Skeletal muscle satellite cell (primary cell): ENCODE measurements around the gene STIM2.

Experiments used
- H3K27me3 ChIP-seq: 2 replicates; pipeline ENCODE4 v1.7.0; 2013; ENCODE audit warnings: low read length; ENCODE audit not compliant: control insufficient read depth, insufficient read depth
- H3K36me3 ChIP-seq: 2 replicates; pipeline ENCODE4 v1.7.0; 2013; ENCODE audit warnings: mild to moderate bottlenecking, control low read depth, low read length; ENCODE audit not compliant: insufficient read depth
- H3K4me1 ChIP-seq: 2 replicates; pipeline ENCODE4 v1.7.0; 2013; ENCODE audit warnings: low read length; ENCODE audit not compliant: control insufficient read depth, insufficient read depth
- H3K4me2 ChIP-seq: 2 replicates; pipeline ENCODE4 v1.7.0; 2013; ENCODE audit warnings: mild to moderate bottlenecking, low read length
- H3K4me3 ChIP-seq: 2 replicates; pipeline ENCODE4 v1.7.0; 2013; ENCODE audit warnings: low read length
- H3K9ac ChIP-seq: 2 replicates; pipeline ENCODE4 v1.7.0; 2013; ENCODE audit warnings: mild to moderate bottlenecking, low read depth, low read length, moderate library complexity
- H3K9me3 ChIP-seq: replicated peaks from 2 replicates; pipeline ENCODE4 v1.7.0; 2013; ENCODE audit warnings: mild to moderate bottlenecking, control low read depth, low read length

STIM2 gene

GRCh38 chr4:26859762-26860156, 882 bp upstream of the STIM2 start:
- H3K4me2 ChIP-seq, result peak overlapping the region; percentile 99
- no peaks in the 10 kb centered on the region for H3K27me3 ChIP-seq
- H3K36me3 ChIP-seq, result no peaks in the 10 kb centered on the region
- H3K4me1 ChIP-seq, result peaks cover 28% of the 10 kb centered on the region
- H3K9ac ChIP-seq, result peak overlapping the region; percentile 69
- H3K4me3 ChIP-seq, result peak overlapping the region; percentile 75
- H3K9me3 ChIP-seq, result no peaks in the 10 kb centered on the region

DNA sequence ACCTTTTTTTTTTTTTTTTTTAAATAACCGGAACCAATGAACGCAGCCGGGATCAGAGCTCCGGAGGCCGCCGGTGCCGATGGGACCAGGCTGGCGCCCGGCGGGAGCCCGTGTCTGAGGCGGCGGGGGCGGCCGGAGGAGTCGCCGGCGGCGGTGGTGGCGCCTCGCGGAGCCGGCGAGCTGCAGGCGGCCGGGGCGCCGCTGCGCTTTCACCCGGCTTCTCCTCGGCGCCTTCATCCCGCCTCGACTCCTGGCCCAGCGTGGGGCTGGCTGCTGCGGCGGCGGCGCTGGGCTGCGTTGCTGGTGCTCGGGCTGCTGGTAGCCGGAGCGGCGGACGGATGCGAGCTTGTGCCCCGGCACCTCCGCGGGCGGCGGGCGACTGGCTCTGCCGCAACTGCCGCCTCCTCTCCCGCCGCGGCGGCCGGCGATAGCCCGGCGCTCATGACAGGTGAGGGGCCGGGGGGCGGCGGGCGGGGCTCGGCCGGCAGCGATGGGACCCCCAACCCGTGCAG, 337 bp downstream of the STIM2 start:
- Histone ChIP-seq H3K4me1 (peaks cover 28% of the 10 kb centered on the region), H3K9me3 (no peaks in the 10 kb centered on the region)

GRCh38 chr4:26861434-26862186, 969 bp downstream of the STIM2 start:
- peaks cover 28% of the 10 kb centered on the region for H3K4me1 ChIP-seq
- peak overlapping the region; percentile 75 for H3K4me3 ChIP-seq
- H3K4me2 ChIP-seq, result peak overlapping the region; percentile 99
- H3K9ac ChIP-seq, result peak overlapping the region; percentile 69
- no peaks in the 10 kb centered on the region for H3K36me3 ChIP-seq
- H3K27me3 ChIP-seq, result no peaks in the 10 kb centered on the region
- H3K9me3 ChIP-seq, result no peaks in the 10 kb centered on the region

More for the DNA sequence above, 337 bp downstream of the STIM2 start:
- H3K9ac ChIP-seq, result peak overlapping the region; percentile 69
- H3K4me3 ChIP-seq, result peak overlapping the region; percentile 75
- no peaks in the 10 kb centered on the region for H3K27me3 ChIP-seq
- no peaks in the 10 kb centered on the region for H3K36me3 ChIP-seq
- peak overlapping the region; percentile 99 for H3K4me2 ChIP-seq

- Histone ChIP-seq H3K4me2 (peak overlapping the region; percentile 99), H3K9ac (peak overlapping the region; percentile 69), H3K36me3 (no peaks in the 10 kb centered on the region), H3K9me3 (no peaks in the 10 kb centered on the region), H3K4me3 (peak overlapping the region; percentile 75), H3K4me1 (peaks cover 23% of the 10 kb centered on the region), H3K27me3 (no peaks in the 10 kb centered on the region)
Observed at GRCh38 chr4:26862381-26862915, 1.8 kb downstream of the STIM2 start.

GRCh38 chr4:26863512-26863911, 2.9 kb downstream of the STIM2 start:
- H3K4me2 ChIP-seq, result peak overlapping the region; percentile 99
- peaks cover 16% of the 10 kb centered on the region for H3K4me1 ChIP-seq
- no peaks in the 10 kb centered on the region for H3K27me3 ChIP-seq
- H3K4me3 ChIP-seq, result peak overlapping the region; percentile 75
- peak overlapping the region; percentile 69 for H3K9ac ChIP-seq
- H3K36me3 ChIP-seq, result no peaks in the 10 kb centered on the region
- H3K9me3 ChIP-seq, result no peaks in the 10 kb centered on the region

GRCh38 chr4:26864899-26865298, 4.3 kb downstream of the STIM2 start:
- Histone ChIP-seq H3K4me2 (no peak overlapping the region), H3K9me3 (no peaks in the 10 kb centered on the region), H3K36me3 (no peaks in the 10 kb centered on the region), H3K4me3 (no peak overlapping the region), H3K4me1 (peaks cover 2% of the 10 kb centered on the region), H3K9ac (no peak overlapping the region), H3K27me3 (no peaks in the 10 kb centered on the region)

GRCh38 chr4:26866203-26866602, 5.6 kb downstream of the STIM2 start:
- Histone ChIP-seq H3K27me3 (no peaks in the 10 kb centered on the region), H3K9me3 (no peaks in the 10 kb centered on the region), H3K9ac (no peak overlapping the region), H3K4me1 (peaks cover under 1% of the 10 kb centered on the region), H3K4me3 (no peak overlapping the region), H3K36me3 (no peaks in the 10 kb centered on the region), H3K4me2 (no peak overlapping the region)

- no peaks in the 10 kb centered on the region for H3K9me3 ChIP-seq
- no peak overlapping the region for H3K9ac ChIP-seq
- H3K4me1 ChIP-seq, result peaks cover 4% of the 10 kb centered on the region
- H3K4me2 ChIP-seq, result no peak overlapping the region
- H3K27me3 ChIP-seq, result no peaks in the 10 kb centered on the region
- no peaks in the 10 kb centered on the region for H3K36me3 ChIP-seq
- no peak overlapping the region for H3K4me3 ChIP-seq
Observed at GRCh38 chr4:26866781-26867180, 6.1 kb downstream of the STIM2 start.

DNA sequence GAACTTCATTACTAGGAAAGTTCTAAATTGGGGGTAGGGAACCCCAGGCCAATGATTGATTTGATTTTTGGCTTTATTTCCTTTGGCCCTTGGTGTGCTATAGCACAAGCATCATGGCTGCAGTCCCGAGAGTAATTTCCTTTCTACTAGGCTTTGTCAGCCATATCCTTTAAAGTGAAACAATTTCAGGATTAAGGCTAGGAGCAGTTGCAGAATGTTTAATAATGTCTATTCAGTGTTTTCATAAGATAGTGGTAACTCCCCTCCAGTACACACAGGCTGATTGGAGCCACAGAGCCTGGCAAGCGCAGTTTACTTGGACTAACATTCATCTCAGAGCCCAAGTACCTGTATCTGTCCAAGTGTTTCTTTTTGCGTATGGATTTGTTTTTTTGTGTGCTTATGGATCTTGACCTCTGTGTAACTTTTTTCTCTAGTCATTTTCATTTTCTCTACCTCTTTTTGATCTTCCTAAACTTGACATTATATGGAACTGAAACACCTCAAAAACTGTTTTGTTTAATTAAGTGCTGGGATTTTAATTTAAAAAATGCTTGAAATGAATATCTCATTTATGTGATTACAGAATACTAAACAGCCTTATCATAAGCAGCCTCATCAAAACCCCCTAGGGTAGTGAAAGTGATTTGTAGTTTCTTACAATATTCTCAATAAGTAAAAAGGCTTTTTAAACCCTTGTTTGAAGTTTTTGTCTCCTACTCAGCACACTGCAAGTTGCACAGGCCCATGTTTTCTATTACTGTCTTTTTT, 7.5 kb downstream of the STIM2 start:
- Histone ChIP-seq H3K4me3 (no peak overlapping the region), H3K9ac (no peak overlapping the region), H3K4me1 (peaks cover 4% of the 10 kb centered on the region), H3K9me3 (no peaks in the 10 kb centered on the region), H3K4me2 (no peak overlapping the region), H3K27me3 (no peaks in the 10 kb centered on the region), H3K36me3 (no peaks in the 10 kb centered on the region)

DNA sequence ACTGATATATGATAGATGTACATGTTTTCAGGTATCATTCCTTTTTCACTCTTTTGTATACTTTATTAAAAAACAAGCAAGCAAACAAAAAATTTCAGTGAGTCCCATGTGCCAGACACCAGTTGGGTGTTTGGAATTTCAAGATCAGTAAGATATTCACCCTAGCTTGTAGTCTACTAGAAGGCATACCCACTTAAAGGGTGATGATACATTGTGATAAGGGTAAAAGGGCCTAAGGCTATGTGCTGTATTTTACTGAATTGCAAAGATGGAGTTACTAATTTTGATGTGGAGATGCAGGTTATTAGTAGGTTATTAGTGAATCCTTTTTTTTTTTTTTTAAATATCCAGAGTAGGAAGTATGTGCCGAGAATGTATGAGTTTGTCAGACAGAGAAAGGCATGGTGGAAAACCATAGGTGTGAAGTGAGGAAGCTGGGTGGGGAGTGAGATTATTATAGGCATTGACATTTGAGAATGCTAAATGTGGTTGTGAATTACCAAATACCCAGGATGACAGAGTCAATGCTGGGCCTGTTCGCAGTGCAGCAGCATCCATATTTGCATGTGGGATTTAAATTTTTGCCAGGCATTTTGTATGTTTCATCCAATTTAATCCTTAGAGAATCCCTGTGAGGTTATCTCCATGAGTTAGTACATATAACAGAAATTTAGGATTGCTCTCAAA, 10.1 kb downstream of the STIM2 start:
- Histone ChIP-seq H3K4me3 (no peak overlapping the region), H3K27me3 (no peaks in the 10 kb centered on the region), H3K4me2 (no peak overlapping the region), H3K4me1 (peaks cover 4% of the 10 kb centered on the region), H3K36me3 (no peaks in the 10 kb centered on the region), H3K9me3 (no peaks in the 10 kb centered on the region), H3K9ac (no peak overlapping the region)

DNA sequence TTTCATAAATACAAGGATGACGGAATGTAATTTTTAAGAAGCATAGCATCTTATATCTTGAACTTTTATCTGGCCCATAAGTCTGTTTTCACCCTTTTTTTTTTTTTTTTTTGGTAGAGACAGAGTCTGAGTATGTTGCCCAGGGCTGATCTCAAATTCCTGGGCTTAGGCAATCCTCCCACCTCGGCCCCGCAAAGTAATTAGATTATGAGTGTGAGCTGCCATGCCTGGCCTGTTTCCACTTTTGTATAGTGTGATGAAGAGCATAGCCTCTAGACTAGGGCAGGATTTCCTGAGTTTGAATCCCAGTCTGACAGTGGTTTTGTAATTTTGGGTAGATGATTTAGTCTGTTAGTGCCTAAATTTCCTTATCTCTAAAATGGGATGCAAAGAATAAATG, 11.0 kb downstream of the STIM2 start:
- Histone ChIP-seq H3K4me2 (no peak overlapping the region), H3K9me3 (no peaks in the 10 kb centered on the region), H3K9ac (no peak overlapping the region), H3K27me3 (no peaks in the 10 kb centered on the region), H3K4me1 (peaks cover 4% of the 10 kb centered on the region), H3K36me3 (no peaks in the 10 kb centered on the region), H3K4me3 (no peak overlapping the region)
